Midbrain (tissue), 1 donor: ENCODE measurements around the gene CDH1.

Experiments used
- DNase-seq: peaks from one replicate; lab custom pipeline; 2025; lab: John Stamatoyannopoulos, UW

Gene CDH1

DNA sequence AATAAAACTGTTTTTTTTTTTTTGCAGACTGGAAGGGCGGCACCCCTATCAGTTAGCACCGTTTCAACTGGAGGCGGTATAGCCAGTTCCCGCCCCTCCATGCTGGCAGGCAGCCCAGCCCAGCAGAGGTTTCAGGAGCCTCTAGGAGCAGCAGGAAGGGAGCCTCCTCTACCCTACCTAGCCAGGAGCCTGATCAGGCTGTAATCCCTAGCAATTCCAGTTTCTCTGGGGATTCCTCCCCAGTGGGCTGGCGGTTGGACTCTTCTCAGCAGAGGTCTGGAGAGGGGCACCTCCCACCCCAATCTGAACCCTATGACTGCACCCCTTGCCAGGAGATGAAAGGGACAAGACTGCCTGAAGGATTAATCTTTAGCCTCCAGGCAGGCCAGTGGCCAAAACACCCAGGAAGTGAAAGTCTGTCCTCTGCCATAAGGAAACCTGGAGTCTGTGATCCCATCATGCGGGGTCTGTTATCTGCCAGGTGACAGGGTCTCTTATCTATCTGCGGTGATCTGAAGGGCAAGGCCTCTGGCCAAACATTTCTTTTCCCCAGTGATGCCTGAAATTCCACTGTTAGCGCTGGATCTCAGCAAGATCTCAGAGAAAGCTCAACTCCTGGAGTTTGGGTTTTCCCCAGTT is 4.9 kb upstream of the CDH1 start:
- DNase-seq = no peak

GRCh38 chr16:68732741-68733399 is 4.2 kb upstream of the CDH1 start:
- DNase-seq = no peak

DNA sequence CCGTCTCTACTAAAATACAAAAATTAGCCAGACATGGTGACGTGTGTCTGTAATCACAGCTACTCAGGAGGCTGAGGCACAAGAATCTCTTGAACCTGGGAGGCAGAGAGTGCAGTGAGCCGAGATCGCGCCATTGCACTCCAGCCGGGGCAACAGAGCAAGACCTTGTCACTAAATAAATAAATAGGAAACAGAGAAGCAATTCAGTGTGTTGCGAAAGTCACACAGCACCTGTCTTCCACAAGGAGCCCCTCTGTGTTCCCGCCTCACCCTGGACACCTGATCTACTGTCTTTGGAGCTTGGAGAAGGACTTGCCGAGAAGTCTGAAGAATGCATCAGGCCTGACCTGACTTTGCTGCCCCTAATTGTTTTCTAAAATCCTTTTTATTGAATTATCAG is 3.5 kb upstream of the CDH1 start:
- no peak for DNase-seq

- DNase-seq = no peak
These were observed 2.3 kb upstream of the CDH1 start for GRCh38 chr16:68734782-68735181.

DNA sequence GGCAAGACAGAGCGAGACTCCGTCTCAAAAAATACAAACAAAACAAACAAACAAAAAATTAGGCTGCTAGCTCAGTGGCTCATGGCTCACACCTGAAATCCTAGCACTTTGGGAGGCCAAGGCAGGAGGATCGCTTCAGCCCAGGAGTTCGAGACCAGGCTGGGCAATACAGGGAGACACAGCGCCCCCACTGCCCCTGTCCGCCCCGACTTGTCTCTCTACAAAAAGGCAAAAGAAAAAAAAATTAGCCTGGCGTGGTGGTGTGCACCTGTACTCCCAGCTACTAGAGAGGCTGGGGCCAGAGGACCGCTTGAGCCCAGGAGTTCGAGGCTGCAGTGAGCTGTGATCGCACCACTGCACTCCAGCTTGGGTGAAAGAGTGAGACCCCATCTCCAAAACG is 531 bp upstream of the CDH1 start:
- no peak for DNase-seq

DNA sequence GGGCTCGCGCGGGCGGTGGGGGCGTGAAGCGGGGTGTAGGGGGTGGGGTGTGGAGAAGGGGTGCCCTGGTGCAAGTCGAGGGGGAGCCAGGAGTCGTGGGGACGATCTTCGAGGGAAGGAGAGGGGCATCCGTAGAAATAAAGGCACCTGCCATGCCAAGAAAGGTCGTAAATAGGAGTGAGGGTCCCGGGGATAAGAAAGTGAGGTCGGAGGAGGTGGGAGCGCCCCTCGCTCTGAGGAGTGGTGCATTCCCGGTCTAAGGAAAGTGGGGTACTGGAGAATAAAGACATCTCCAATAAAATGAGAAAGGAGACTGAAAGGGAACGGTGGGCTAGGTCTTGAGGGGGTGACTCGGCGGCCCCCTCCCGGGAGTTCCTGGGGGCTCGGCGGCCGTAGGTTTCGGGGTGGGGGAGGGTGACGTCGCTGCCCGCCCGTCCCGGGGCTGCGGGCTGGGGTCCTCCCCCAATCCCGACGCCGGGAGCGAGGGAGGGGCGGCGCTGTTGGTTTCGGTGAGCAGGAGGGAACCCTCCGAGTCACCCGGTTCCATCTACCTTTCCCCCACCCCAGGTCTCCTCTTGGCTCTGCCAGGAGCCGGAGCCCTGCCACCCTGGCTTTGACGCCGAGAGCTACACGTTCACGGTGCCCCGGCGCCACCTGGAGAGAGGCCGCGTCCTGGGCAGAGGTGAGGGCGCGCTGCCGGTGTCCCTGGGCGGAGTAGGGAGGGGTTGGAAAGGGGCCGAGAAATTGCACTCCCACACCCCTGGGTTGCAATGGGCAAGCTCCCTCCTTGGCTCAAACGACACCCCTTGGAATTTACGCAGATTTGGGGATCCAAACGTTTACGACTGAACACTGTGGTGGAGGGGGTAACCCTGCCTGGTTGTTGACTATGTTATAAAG is 888 bp downstream of the CDH1 start:
- DNase-seq = no peak

GRCh38 chr16:68739964-68740627 is 3.0 kb downstream of the CDH1 start:
- no peak for DNase-seq

- DNase-seq = no peak
These were observed 3.7 kb downstream of the CDH1 start for GRCh38 chr16:68740628-68741346.

- DNase-seq = no peak
These were observed 6.6 kb downstream of the CDH1 start for GRCh38 chr16:68743664-68744063.

- no peak for DNase-seq
These were observed 7.7 kb downstream of the CDH1 start for GRCh38 chr16:68744744-68745280.

DNA sequence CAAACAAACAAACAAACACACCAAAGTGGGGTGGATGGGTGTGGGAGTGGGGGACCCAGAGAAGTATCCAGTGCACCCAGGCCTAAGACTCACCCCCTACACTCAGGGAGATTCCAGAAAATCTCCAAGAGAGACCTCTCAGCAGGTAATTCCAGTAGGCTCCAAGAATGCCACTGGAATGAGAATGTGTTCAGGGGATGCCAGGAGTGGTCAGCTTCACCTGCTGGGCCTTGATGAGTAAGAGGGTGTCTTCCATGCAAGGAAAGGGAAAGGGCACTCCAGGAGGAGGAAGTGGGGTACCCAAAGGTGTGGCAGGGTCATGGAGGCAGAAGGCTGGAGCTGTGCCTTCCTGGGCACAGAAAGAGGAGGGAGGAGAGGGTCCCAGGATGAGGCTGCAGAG is 9.9 kb downstream of the CDH1 start:
- no peak for DNase-seq

DNA sequence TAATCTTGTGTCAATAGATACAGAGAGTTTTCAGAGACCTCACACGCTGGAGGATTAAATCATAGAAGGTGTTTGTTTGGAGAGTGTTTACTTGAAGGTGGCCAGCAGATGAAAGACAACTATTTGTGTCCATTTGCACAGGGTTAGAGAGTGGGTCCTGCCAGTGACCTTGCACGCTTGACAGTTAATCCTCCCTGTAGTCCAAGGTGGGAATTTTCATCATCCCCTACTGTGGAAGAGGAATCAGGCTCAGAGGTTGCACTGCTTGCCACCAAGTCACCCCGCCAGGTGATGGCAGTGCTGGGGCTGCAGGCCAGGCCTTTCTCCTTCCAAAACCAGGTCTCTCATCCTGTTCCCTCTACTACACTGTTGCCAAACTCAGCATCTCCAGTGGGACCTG is 12.3 kb downstream of the CDH1 start:
- no peak for DNase-seq

- DNase-seq = no peak
These were observed 13.2 kb downstream of the CDH1 start for GRCh38 chr16:68750193-68750695.

DNA sequence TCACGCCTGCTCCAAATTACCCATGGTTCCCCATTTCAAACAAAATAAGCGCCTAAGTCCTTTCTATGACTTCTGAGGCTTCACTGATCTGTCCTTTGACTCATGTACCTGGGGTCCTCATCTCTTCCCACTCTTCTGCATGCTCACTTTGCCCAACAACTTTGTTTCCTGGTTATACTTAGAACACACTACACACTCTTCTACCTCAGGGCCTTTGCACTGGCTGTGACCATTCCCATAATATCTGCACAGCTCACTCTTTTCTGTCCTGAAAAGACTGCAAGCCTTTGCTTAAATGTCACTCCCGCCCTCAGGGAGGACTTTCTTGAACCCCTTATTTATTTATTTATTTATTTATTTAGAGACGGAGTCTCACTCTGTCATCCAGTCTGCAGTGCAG is 14.1 kb downstream of the CDH1 start:
- DNase-seq = no peak

DNA sequence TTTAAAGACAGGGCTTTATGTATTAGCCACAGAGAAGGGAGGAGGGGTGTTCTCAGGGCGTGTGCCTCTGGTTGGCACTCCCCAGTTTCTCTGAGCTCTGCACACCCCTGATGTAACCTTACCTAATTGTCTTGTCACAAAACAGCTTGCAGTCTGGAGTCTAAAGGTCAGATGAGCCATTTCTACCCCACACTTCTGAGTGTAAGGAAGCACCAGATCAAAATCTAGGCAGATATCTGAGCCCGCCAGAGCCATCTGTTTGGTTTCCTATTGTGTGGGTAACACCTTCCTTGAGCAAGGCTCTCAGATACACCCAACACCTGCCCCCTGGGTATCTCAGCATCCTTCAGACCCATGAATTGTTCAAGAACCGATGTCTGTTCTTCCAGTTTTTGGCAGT is 15.5 kb downstream of the CDH1 start:
- DNase-seq = no peak

DNA sequence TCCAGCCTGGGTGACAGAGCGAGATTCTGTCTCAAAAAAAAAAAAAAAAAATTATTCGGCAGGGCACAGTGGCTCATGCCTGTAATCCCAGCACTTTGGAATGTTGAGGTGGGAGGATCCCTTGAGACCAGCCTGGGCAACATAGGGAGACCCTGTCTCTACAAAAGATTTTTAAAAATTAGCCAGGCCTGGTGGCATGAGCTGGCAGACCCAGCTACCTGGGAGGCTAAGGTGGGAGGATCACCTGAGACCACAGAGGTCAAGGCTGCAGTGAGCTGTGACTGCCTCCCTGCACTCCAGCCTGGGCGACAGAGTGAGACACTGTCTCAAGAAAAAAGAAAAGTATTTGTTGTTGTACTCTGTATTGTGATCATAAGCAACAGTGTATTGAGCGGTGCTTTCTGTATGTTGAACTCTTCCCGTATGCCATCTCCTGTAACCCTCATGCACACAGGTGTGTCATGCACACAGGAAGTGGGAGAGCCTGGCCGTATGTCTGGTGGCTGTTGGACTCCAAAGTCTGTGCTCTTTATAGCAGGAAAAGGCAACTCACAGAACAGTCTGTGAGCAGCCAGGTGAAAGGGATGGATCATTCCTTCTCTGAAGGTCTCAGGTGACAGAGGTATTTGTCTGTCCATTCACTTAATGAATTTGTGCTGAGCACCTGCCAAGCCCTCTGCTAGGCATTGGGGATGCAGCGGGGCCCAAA is 17.1 kb downstream of the CDH1 start:
- DNase-seq = no peak

DNA sequence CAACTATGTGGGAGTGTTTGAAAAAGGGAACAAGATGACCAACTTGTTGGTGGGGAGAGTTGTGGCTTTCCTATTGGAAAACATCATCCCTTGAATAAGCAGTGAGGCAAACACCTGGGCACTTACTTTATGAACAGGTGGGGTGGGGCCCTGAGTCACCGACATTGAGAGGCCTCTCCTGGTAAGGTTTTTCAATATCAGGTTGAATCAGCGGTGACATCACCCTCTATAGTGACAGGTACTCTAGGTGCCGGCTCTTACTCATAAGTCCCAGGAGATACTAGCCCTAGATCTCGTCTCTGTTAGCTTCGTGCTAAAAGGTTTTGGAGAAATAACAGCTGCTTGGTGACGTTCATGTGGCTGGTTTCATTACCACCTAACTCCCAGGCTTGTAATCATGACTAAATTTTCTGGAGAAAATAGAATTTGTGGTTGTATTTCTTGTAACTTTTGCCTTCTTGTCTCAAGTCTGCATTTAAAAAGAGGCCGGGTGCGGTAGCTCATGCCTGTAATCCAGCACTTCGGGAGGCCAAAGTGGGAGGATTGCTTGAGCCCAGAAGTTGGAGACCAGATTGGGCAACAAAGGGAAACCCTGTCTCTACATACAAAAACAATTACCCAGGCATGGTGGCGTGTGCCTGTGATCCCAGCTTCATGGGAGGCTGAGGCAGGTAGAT is 19.3 kb downstream of the CDH1 start:
- no peak for DNase-seq

DNA sequence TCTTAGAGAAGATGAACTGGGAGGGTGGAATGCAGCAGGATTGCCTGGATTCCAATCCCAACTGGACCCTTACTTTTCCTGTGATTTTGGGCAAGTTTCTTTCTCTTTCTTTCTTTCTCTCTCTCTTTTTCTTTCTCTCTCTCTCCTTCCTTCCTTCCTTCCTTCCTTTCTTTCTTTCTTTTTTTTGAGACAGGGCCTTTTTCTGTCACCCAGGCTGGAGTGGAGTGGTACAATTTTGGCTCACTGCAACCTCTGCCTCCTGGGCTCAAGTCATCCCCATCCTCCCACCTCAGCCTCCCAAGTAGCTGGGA is 20.5 kb downstream of the CDH1 start:
- DNase-seq = no peak

DNA sequence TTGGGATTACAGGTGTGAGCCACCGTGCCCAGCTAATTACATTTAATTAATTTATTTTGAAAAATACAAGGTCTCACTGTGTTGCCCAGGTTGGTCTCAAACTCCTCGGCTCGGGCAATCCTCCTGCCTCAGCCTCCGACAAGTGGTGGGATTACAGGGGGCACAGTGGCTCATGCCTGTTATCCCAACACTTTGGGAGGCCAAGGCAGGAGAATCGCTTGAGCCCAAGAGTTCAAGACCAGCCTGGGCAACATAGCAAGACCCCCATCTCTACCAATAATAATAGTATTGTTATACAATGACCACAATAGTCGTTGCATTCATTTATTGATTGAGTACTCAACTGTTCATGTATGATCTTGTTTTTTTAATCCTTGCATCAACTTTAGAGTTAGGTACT is 22.0 kb downstream of the CDH1 start:
- no peak for DNase-seq

DNA sequence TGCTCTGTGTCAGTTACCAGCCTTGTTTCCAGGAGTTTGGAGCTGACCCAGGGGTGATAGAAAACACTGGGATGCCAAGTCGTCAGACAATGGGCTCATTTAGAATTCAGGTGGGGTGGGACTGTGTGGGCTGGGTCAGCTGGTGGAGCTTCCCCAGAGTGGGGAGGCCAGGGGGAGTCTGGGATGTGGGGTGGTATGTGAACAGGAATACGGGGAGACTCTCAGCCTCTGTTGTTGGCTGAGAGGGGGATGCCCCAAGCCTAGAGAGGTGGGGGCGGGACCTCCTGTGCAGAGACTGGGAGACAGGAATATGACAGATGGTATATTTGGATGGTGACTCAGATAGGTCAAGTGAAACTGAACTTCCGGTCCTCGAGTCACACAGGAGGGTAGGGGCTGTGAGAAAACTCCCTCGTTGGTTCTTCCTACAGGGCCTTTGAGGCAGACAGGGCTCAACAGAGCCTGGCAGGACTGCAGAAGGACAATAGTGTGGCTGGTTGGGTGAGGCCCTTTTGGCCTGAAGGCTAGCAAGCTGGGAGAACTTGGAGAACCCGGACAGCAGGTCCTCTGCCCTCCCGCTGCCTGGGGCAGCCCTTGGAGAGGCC is 23.7 kb downstream of the CDH1 start:
- DNase-seq = peak; percentile 50
